ENCODE measurements around the gene ASCC2.

DNA sequence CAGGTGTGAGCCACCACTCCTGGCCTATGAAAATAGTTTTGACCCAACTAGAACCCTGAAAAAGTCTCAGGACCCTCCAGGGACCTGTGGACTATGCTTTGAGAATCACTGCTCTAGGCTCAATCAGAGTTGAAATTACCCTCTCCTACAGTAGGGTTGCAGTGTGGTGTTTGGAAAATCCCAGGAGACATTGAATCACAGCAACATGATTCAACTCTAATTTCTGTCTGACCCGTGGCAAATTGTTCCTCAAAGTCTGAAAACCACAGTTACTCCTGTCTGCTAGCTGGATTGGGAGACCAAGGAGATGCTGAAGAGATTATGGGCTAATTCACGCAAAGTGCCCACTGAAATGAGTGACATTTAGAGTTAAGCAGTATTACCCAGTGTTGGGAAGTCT, 39.5 kb upstream of the ASCC2 start:
- TF ChIP-seq, protein P1, sequence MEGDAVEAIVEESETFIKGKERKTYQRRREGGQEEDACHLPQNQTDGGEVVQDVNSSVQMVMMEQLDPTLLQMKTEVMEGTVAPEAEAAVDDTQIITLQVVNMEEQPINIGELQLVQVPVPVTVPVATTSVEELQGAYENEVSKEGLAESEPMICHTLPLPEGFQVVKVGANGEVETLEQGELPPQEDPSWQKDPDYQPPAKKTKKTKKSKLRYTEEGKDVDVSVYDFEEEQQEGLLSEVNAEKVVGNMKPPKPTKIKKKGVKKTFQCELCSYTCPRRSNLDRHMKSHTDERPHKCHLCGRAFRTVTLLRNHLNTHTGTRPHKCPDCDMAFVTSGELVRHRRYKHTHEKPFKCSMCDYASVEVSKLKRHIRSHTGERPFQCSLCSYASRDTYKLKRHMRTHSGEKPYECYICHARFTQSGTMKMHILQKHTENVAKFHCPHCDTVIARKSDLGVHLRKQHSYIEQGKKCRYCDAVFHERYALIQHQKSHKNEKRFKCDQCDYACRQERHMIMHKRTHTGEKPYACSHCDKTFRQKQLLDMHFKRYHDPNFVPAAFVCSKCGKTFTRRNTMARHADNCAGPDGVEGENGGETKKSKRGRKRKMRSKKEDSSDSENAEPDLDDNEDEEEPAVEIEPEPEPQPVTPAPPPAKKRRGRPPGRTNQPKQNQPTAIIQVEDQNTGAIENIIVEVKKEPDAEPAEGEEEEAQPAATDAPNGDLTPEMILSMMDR (IDR thresholded peaks at IDR 0.05; ENCODE audit: extremely low read depth in 1 of 2, insufficient read depth in 1 of 2, low read depth in 1 of 2, low read length in 2 of 2), result no peak
- no peak for TF ChIP-seq POLR2AphosphoS5 (IDR thresholded peaks at IDR 0.05; ENCODE audit: insufficient read depth, low read depth, low read length)

Measured in endothelial cell of umbilical vein (primary cell).